Measurements from ENCODE around the gene ANXA10. TPM values are rescaled to one million over a fixed set of nuclear protein-coding genes. Genes with fewer than 3 reads are reported as not detected.

Gene ANXA10
- polyA plus RNA-seq, 1 experiment: not detected

GRCh38 chr4:168059251-168059650 is 33.1 kb upstream of the ANXA10 start:
- H3K36me3 ChIP-seq (ENCODE audit: control insufficient read depth, insufficient read depth, low read length): no peaks in the 10 kb centered on the region
- ChIA-PET POLR2A (no interaction called here), CTCF (no interaction called here)
- H3K27me3 ChIP-seq (ENCODE audit: control insufficient read depth, insufficient read depth, low read length): no peaks in the 10 kb centered on the region
- DNase-seq (ENCODE audit: low read depth): no peak
- H3K4me3 ChIP-seq (ENCODE audit: low read depth, low read length): no peak overlapping the region
- TF ChIP-seq CTCF (IDR thresholded peaks at IDR 0.05; ENCODE audit: insufficient read depth, low read depth, low read length): no peak

- Histone ChIP-seq H3K36me3 (ENCODE audit: control insufficient read depth, insufficient read depth, low read length) (no peaks in the 10 kb centered on the region), H3K27me3 (ENCODE audit: control insufficient read depth, insufficient read depth, low read length) (no peaks in the 10 kb centered on the region), H3K4me3 (ENCODE audit: low read depth, low read length) (no peak overlapping the region)
- ChIA-PET CTCF (interaction anchor here (1.3 kb wide), 1 partner anchor 90 kb away, joined by 7 read pairs; no protein-coding TSS in a partner anchor), POLR2A (no interaction called here)
- DNase-seq (ENCODE audit: low read depth): no peak
- no peak for TF ChIP-seq CTCF (IDR thresholded peaks at IDR 0.05; ENCODE audit: insufficient read depth, low read depth, low read length)
Observed at GRCh38 chr4:168063031-168063430, 29.3 kb upstream of the ANXA10 start.

- no peak overlapping the region for H3K4me3 ChIP-seq (ENCODE audit: low read depth, low read length)
- ChIA-PET POLR2A (no interaction called here), CTCF (no interaction called here)
- DNase-seq (ENCODE audit: low read depth): no peak
- no peaks in the 10 kb centered on the region for H3K27me3 ChIP-seq (ENCODE audit: control insufficient read depth, insufficient read depth, low read length)
- H3K36me3 ChIP-seq (ENCODE audit: control insufficient read depth, insufficient read depth, low read length): no peaks in the 10 kb centered on the region
- TF ChIP-seq CTCF (IDR thresholded peaks at IDR 0.05; ENCODE audit: insufficient read depth, low read depth, low read length): no peak
Observed at GRCh38 chr4:168070903-168071302, 21.4 kb upstream of the ANXA10 start.

- CTCF ChIA-PET: no interaction called here
- no peak for TF ChIP-seq CTCF (IDR thresholded peaks at IDR 0.05; ENCODE audit: insufficient read depth, low read depth, low read length)
Observed at GRCh38 chr4:168071304-168071703, 21.0 kb upstream of the ANXA10 start.

GRCh38 chr4:168074861-168075260 is 17.5 kb upstream of the ANXA10 start:
- TF ChIP-seq CTCF (IDR thresholded peaks at IDR 0.05; ENCODE audit: insufficient read depth, low read depth, low read length): no peak
- no peak for DNase-seq (ENCODE audit: low read depth)
- ChIA-PET CTCF (interaction anchor here (0.8 to 1.1 kb wide), 2 partner anchors 15 to 42 kb away, joined by 3 read pairs; no protein-coding TSS in a partner anchor), POLR2A (no interaction called here)
- no peaks in the 10 kb centered on the region for H3K27me3 ChIP-seq (ENCODE audit: control insufficient read depth, insufficient read depth, low read length)
- no peak overlapping the region for H3K4me3 ChIP-seq (ENCODE audit: low read depth, low read length)
- H3K36me3 ChIP-seq (ENCODE audit: control insufficient read depth, insufficient read depth, low read length): no peaks in the 10 kb centered on the region

More at GRCh38 chr4:168071304-168071703, 21.0 kb upstream of the ANXA10 start:
- no peak overlapping the region for H3K4me3 ChIP-seq (ENCODE audit: low read depth, low read length)
- H3K36me3 ChIP-seq (ENCODE audit: control insufficient read depth, insufficient read depth, low read length): no peaks in the 10 kb centered on the region
- POLR2A ChIA-PET: no interaction called here
- H3K27me3 ChIP-seq (ENCODE audit: control insufficient read depth, insufficient read depth, low read length): no peaks in the 10 kb centered on the region
- DNase-seq (ENCODE audit: low read depth): no peak

Data from BJ (cell line).